Activated CD4-positive, alpha-beta T cell treated with anti-CD3 and anti-CD28 coated beads, Interleukin-2, Interleukin-4, amounts not matched to agents 100 ng/mL and 50 ng/mL, durations not matched to agents 16 hours and 8 hours (primary cell): ENCODE measurements around the gene HLA-DPA1.
A peak's percentile ranks its signal among the peaks of the same experiment; 100 is the strongest.
"Not testable (repeated sequence)": the region's sequence is repeated elsewhere in the genome, so short reads cannot be mapped to it uniquely, and the experiment has no call there.

Experiments used
- DNase-seq: peaks from one replicate; pipeline ENCODE4 v3.0.0-alpha.2; 2020; ENCODE audit warnings: low spot score

The HLA-DPA1 gene

GRCh38 chr6:33064723-33065122 lies 8.7 kb downstream of the HLA-DPA1 start:
- DNase-seq, result no peak

GRCh38 chr6:33063435-33063834 lies 10.0 kb downstream of the HLA-DPA1 start:
- not testable (repeated sequence) for DNase-seq

- DNase-seq, result no peak
These were observed 11.5 kb downstream of the HLA-DPA1 start for GRCh38 chr6:33061987-33062386.

GRCh38 chr6:33057222-33058150 lies 16.0 kb downstream of the HLA-DPA1 start:
- no peak for DNase-seq

GRCh38 chr6:33053230-33053629 lies 20.2 kb downstream of the HLA-DPA1 start:
- no peak for DNase-seq

- no peak for DNase-seq
These were observed 20.8 kb downstream of the HLA-DPA1 start for GRCh38 chr6:33052627-33053026.

- no peak for DNase-seq
These were observed 23.2 kb downstream of the HLA-DPA1 start for GRCh38 chr6:33050014-33050810.

- DNase-seq, result no peak
These were observed 24.0 kb downstream of the HLA-DPA1 start for GRCh38 chr6:33049323-33050013.

- no peak for DNase-seq
These were observed 33.3 kb downstream of the HLA-DPA1 start for GRCh38 chr6:33040157-33040556.

GRCh38 chr6:33036535-33036934 lies 36.9 kb downstream of the HLA-DPA1 start:
- DNase-seq, result no peak

GRCh38 chr6:33034554-33034953 lies 38.9 kb downstream of the HLA-DPA1 start:
- DNase-seq, result no peak

GRCh38 chr6:33030245-33030644 lies 43.2 kb downstream of the HLA-DPA1 start:
- DNase-seq, result no peak

GRCh38 chr6:33029328-33030184 lies 43.9 kb downstream of the HLA-DPA1 start:
- DNase-seq, result peak; percentile 62

- DNase-seq, result no peak
These were observed 45.1 kb downstream of the HLA-DPA1 start for GRCh38 chr6:33028220-33028849.

GRCh38 chr6:33024521-33024920 lies 48.9 kb downstream of the HLA-DPA1 start:
- no peak for DNase-seq

- no peak for DNase-seq
These were observed 49.9 kb downstream of the HLA-DPA1 start for GRCh38 chr6:33023536-33023935.

GRCh38 chr6:33021917-33022316 lies 51.5 kb downstream of the HLA-DPA1 start:
- no peak for DNase-seq

- DNase-seq, result no peak
These were observed 54.1 kb downstream of the HLA-DPA1 start for GRCh38 chr6:33019372-33019771.

GRCh38 chr6:33018904-33019303 lies 54.5 kb downstream of the HLA-DPA1 start:
- DNase-seq, result no peak

- no peak for DNase-seq
These were observed 55.0 kb downstream of the HLA-DPA1 start for GRCh38 chr6:33018418-33018817.
